GM18858 (cell line): ENCODE data around the gene EI24.
A peak's percentile ranks its signal among the peaks of the same experiment; 100 is the strongest.
"Not testable (repeated sequence)": the region's sequence is repeated elsewhere in the genome, so short reads cannot be mapped to it uniquely, and the experiment has no call there.

Source experiments
- ATAC-seq: cut with Tn5 transposase; IDR thresholded peaks from one replicate; pipeline ENCODE4 v1.9.1; 2021; ENCODE audit not compliant: unreplicated experiment

Gene EI24

GRCh38 chr11:125568970-125569914 lies at the start of gene EI24:
Gene EI24 (plus strand): TSS chr11:125569477. CDS start chr11:125572528, 3,051 bp downstream.
- peak; percentile 88 for ATAC-seq

GRCh38 chr11:125519860-125520834 lies 49.1 kb upstream of the EI24 start:
- no peak for ATAC-seq

GRCh38 chr11:125525303-125525702 lies 44.0 kb upstream of the EI24 start:
- ATAC-seq = no peak

- ATAC-seq = no peak
Measured at GRCh38 chr11:125532668-125533067, 36.6 kb upstream of the EI24 start.

GRCh38 chr11:125535585-125535984 lies 33.7 kb upstream of the EI24 start:
- no peak for ATAC-seq

- ATAC-seq = not testable (repeated sequence)
Measured at GRCh38 chr11:125536834-125537233, 32.4 kb upstream of the EI24 start.

- no peak for ATAC-seq
Measured at GRCh38 chr11:125542709-125543108, 26.6 kb upstream of the EI24 start.

GRCh38 chr11:125550780-125551179 lies 18.5 kb upstream of the EI24 start:
- no peak for ATAC-seq

GRCh38 chr11:125551835-125552342 lies 17.4 kb upstream of the EI24 start:
- no peak for ATAC-seq

- no peak for ATAC-seq
Measured at GRCh38 chr11:125552927-125553326, 16.4 kb upstream of the EI24 start.

- no peak for ATAC-seq
Measured at GRCh38 chr11:125553357-125553756, 15.9 kb upstream of the EI24 start.

- no peak for ATAC-seq
Measured at GRCh38 chr11:125554038-125554437, 15.2 kb upstream of the EI24 start.

- ATAC-seq = no peak
Measured at GRCh38 chr11:125559888-125560287, 9.4 kb upstream of the EI24 start.

- no peak for ATAC-seq
Measured at GRCh38 chr11:125561924-125562323, 7.4 kb upstream of the EI24 start.

- no peak for ATAC-seq
Measured at GRCh38 chr11:125562430-125562829, 6.8 kb upstream of the EI24 start.

GRCh38 chr11:125564357-125564756 lies 4.9 kb upstream of the EI24 start:
- ATAC-seq = no peak

GRCh38 chr11:125566235-125566634 lies 3.0 kb upstream of the EI24 start:
- ATAC-seq = no peak

- ATAC-seq = no peak
Measured at GRCh38 chr11:125569915-125570621, 791 bp downstream of the EI24 start.

- no peak for ATAC-seq
Measured at GRCh38 chr11:125570952-125571351, 1.7 kb downstream of the EI24 start.

- ATAC-seq = no peak
Measured at GRCh38 chr11:125572916-125573315, 3.6 kb downstream of the EI24 start.

GRCh38 chr11:125577181-125577580 lies 7.9 kb downstream of the EI24 start:
- ATAC-seq = not testable (repeated sequence)
